Muscle of leg (tissue), 16 donors: ENCODE data around the gene MICAL2. TPM values are rescaled to one million over a fixed set of nuclear protein-coding genes. Genes with fewer than 3 reads are reported as not detected.
A peak's percentile ranks its signal among the peaks of the same experiment; 100 is the strongest.

Experiments
- DNase-seq: peaks from one replicate; pipeline ENCODE4 v3.0.0; 2013
- H3K27ac ChIP-seq: one replicate; pipeline ENCODE4 v1.5.1; 2013; ENCODE audit warnings: mild to moderate bottlenecking, low read length, control low read depth
- H3K27me3 ChIP-seq: one replicate; pipeline ENCODE4 v1.6.1; 2013; ENCODE audit warnings: low read length; ENCODE audit not compliant: control insufficient read depth, insufficient read depth
- H3K36me3 ChIP-seq: one replicate; pipeline ENCODE4 v1.6.1; 2013; ENCODE audit warnings: low read length; ENCODE audit not compliant: control insufficient read depth, insufficient read depth
- H3K4me1 ChIP-seq: one replicate; pipeline ENCODE4 v1.6.1; 2013; ENCODE audit warnings: low read length; ENCODE audit not compliant: control insufficient read depth, insufficient read depth
- H3K4me3 ChIP-seq: one replicate; pipeline ENCODE4 v1.5.1; 2013; ENCODE audit warnings: low read length, control low read depth
- H3K9me3 ChIP-seq: replicated peaks from 2 replicates; pipeline ENCODE4 v1.6.1; 2013; ENCODE audit warnings: low read depth, low read length; ENCODE audit not compliant: control insufficient read depth
- WGBS: methylation state at CpG from one replicate; pipeline ENCODE4 v1.1.5; 2013; ENCODE audit warnings: missing lambda C conversion rate; ENCODE audit not compliant: insufficient coverage; 5-methylcytosine and 5-hydroxymethylcytosine counted together
- long read RNA-seq, 11 donors: transcript quantifications; one replicate each; lab custom pipeline, GENCODE V29; 2026
- polyA plus RNA-seq, 8 donors: library from polyadenylated mRNA; unstranded; fragments of 120-200 nt; gene quantifications; one replicate each; pipeline versions ENCODE4 v1.2.1 to v1.2.3, GENCODE V29; 2013; ENCODE audit warnings: inconsistent platforms in 1 of 8, low replicate concordance in 1 of 8; ENCODE audit not compliant: insufficient read length in 8 of 8, insufficient read depth in 1 of 8
- total RNA-seq: library from RNA; stranded (reverse); fragments of 120-200 nt; gene quantifications from one replicate; pipeline ENCODE4 v1.2.4, GENCODE V29; 2013

Gene MICAL2, protein sequence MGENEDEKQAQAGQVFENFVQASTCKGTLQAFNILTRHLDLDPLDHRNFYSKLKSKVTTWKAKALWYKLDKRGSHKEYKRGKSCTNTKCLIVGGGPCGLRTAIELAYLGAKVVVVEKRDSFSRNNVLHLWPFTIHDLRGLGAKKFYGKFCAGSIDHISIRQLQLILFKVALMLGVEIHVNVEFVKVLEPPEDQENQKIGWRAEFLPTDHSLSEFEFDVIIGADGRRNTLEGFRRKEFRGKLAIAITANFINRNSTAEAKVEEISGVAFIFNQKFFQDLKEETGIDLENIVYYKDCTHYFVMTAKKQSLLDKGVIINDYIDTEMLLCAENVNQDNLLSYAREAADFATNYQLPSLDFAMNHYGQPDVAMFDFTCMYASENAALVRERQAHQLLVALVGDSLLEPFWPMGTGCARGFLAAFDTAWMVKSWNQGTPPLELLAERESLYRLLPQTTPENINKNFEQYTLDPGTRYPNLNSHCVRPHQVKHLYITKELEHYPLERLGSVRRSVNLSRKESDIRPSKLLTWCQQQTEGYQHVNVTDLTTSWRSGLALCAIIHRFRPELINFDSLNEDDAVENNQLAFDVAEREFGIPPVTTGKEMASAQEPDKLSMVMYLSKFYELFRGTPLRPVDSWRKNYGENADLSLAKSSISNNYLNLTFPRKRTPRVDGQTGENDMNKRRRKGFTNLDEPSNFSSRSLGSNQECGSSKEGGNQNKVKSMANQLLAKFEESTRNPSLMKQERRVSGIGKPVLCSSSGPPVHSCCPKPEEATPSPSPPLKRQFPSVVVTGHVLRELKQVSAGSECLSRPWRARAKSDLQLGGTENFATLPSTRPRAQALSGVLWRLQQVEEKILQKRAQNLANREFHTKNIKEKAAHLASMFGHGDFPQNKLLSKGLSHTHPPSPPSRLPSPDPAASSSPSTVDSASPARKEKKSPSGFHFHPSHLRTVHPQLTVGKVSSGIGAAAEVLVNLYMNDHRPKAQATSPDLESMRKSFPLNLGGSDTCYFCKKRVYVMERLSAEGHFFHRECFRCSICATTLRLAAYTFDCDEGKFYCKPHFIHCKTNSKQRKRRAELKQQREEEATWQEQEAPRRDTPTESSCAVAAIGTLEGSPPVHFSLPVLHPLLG
- 12.9 TPM for total RNA-seq
- polyA plus RNA-seq, result 10 to 100 TPM; 14.0 to 31.7 (median 23.1) TPM
- long read RNA-seq, donor 1, result 0 reads
- long read RNA-seq, donor 2, result 0 reads
- long read RNA-seq, donor 3, full-length matches to known transcripts, result 1 of 1 reads
- long read RNA-seq, donor 3, partial matches to known transcripts, result 0 of 1 reads
- long read RNA-seq, donor 3, other reads (novel, unspliced or antisense), result 0 of 1 reads
- long read RNA-seq, donor 4, result 0 reads
- long read RNA-seq, donor 5, result 0 reads
- long read RNA-seq, donor 6, result 0 reads
- long read RNA-seq, donor 7, result 0 reads
- long read RNA-seq, donor 8, result 0 reads
- long read RNA-seq, donor 9, result 0 reads
- long read RNA-seq, donor 10, result 0 reads
- long read RNA-seq, donor 11, result 0 reads

DNA sequence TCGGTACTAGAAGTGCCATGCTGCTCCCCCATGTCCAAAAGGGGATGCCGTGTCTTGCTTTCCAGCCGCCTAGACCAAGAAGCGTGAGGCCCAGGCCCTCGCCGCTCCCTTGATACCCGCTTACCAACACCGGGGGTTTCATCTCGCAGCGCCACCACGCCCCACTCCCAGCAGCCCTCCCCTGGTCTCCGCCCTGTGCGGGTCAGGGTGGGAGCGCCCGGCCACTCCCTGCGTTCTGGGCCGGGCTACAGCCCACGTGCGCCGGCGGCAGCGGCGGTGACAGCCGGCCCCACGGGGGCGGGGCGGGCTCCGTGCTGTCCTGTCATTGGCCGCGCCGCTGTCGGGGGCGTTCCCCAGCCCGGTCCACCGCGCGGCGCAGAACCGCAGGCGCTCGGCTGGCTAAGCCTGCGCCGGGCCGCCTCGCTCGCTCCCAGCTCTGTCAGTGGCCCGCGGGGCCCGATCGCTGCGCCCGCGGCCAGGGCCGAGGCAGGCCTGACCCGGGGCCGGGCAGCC is at the start of gene MICAL2:
MICAL2 (plus strand) TSS at position 390 of the 513 bp plus-strand sequence. CDS start 51,566 bp downstream, outside the sequence.
- Histone ChIP-seq H3K4me1 (peaks cover 20% of the 10 kb centered on the region), H3K27ac (no peak within 1 kb of the TSS), H3K9me3 (no peaks in the 10 kb centered on the region), H3K4me3 (peak within 1 kb of the TSS; percentile 51), H3K27me3 (peaks cover 2% of the 10 kb centered on the region), H3K36me3 (no peaks in the 10 kb centered on the region)
- peak; percentile 94 for DNase-seq
- WGBS, result under 1% methylated on average over 56 of the region's 56 CpGs

DNA sequence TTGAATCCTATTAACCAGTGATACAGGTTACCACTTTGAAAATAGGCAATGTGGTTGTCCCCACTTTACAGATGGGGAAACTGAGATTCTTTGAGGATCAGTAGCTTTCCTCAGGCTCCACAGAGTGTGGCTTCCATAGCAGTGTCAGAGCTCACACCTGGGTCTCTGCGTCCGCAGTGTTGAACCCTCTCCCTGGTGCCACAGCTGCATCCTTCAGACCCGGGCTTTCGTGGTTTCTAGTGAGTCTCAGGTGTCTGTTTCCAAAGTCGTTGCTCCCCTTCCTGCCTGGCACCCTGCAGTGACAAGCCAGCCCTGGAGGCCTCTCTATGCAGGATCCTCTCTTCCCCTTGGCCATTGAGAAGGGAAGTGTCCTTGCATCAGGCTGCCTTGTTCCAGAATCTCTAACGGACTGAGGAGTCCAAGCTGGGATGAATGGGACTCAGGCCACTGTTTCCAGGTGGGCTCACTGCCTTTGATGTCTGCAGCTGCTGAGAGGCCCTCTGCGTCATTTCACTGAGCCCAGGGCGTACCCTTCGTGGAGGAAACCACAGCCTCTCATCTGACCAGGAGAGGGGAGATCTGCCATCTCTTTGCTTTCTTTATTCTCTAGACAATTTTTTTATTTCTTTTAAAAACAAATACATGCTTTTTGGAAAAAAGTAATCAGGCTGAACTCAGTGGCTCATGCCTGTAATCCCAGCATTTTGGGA is 48.4 kb upstream of the MICAL2 start:
- no peak for DNase-seq

DNA sequence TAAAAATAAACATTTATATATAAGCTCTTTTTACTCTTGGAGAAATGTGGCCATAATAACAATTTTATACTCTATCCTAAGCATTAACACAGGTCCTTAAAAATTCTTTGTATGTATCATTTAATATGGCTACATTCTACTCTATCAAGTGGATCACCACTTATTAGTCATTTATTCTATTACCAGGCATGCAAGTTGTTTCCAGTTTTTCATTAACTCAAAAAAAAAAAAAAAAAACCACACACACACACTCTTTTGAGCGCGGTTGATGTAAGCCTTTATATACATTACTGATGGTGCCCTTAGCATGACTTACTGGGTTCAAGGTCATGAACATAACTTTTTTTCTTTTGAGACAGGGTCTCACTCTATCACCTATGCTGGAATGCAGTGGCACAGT is 47.1 kb upstream of the MICAL2 start:
- no peak overlapping the region for H3K4me3 ChIP-seq
- no peak for DNase-seq
- H3K27ac ChIP-seq, result no peak overlapping the region
- H3K4me1 ChIP-seq, result peaks cover 11% of the 10 kb centered on the region
- no peaks in the 10 kb centered on the region for H3K27me3 ChIP-seq
- no peaks in the 10 kb centered on the region for H3K9me3 ChIP-seq
- H3K36me3 ChIP-seq, result no peaks in the 10 kb centered on the region
- no CpG with 5 or more reads among the region's 2 CpGs for WGBS

More for the DNA sequence above, 48.4 kb upstream of the MICAL2 start:
- Histone ChIP-seq H3K4me1 (peaks cover 5% of the 10 kb centered on the region), H3K27ac (no peak overlapping the region), H3K9me3 (no peaks in the 10 kb centered on the region), H3K4me3 (no peak overlapping the region), H3K27me3 (no peaks in the 10 kb centered on the region), H3K36me3 (no peaks in the 10 kb centered on the region)
- 64% methylated on average over 6 of the region's 9 CpGs for WGBS

DNA sequence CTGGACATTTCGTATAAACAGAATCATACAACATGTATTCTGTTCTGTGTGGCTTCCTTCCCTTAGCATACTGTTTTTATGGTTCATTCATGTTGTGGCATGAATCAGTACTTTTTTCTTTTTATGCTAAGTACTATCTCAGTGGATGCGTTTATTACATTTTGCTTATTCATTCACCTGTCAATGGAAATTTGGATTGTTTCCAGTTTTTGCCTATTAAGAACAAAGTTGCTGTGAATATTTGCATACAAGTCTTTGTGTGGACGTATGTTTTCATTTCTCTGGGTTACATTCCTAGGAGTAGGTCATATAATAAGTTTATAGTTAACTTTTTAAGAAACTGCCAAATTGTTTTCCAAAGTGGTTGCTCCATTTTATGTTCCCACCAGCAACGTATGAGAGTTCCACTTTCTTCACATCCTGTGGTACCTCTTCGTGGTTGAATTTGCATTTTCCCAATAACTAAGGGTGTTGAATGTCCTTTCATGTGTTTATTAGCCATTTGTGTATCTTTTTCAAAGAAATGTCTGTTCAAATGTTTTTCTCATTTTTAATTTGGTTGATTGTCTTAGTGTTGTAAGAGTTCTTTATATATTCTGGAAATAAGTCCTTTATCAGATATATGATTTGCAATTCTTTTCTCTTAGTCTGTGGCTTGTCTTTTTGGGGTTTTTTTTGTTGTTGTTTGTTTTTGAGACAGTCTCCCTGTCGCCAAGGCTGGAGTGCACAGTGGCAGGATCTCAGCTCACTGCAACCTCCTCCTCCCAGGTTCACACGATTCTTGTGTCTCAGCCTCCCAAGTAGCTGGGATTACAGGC is 46.0 kb upstream of the MICAL2 start:
- no peaks in the 10 kb centered on the region for H3K9me3 ChIP-seq
- H3K27ac ChIP-seq, result no peak overlapping the region
- no peak overlapping the region for H3K4me3 ChIP-seq
- H3K27me3 ChIP-seq, result no peaks in the 10 kb centered on the region
- H3K36me3 ChIP-seq, result no peaks in the 10 kb centered on the region
- WGBS, result 100% methylated on average over 1 of the region's 7 CpGs
- DNase-seq, result no peak
- H3K4me1 ChIP-seq, result peaks cover 11% of the 10 kb centered on the region

DNA sequence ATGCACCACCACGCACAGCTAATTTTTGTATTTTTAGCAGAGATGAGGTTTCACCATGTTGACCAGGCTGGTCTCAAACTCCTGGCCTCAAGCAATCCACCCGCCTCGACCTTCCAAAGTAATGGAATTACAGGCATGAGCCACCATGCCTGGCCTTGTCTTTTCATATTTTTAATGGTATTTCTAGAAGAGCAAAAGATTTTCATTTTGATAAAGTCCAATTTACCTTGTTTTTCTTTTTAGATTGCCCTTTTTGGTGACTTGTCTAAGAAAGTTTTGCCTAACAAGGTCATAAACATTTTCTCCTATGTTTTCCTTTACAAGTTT is 45.5 kb upstream of the MICAL2 start:
- DNase-seq, result no peak
- Histone ChIP-seq H3K9me3 (no peaks in the 10 kb centered on the region), H3K4me1 (peaks cover 11% of the 10 kb centered on the region), H3K27me3 (no peaks in the 10 kb centered on the region), H3K36me3 (no peaks in the 10 kb centered on the region), H3K27ac (no peak overlapping the region), H3K4me3 (no peak overlapping the region)
- WGBS, result 100% methylated on average over 1 of the region's 3 CpGs

DNA sequence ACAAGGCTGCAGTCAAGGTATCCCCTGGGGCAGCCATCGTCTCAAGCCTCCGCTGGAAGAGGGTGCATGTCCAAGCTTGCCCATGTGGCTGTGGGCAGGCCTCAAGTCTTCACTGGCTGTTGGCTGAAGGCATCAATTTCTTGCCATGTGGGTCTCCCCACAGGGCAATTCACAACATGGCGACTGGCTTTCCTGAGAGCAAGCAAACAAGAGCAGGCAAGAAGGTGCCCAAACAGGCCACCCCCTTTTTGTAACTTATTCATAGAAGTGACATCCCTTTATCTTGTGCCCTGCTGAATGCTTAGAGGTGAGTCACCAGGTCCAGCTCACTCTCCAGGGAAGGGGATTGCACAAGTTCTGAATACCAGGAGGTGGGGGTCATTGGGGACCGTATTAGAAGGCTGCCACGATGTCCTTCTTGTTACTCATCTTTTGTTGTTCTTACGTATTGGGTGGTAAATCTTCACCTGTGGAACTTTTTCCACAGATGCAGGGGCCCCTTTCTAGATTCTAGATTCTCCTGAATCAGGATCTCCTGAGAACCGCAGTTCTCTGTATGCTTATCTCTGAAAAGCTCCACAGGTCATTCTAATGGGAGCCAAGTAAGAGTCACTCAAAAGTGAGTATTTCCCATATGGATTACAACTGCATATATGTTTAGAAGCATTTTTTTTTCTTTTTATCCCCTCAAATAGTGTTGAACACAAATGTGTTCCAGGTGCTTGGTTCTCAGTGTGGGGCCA is 44.2 kb upstream of the MICAL2 start:
- H3K9me3 ChIP-seq, result no peaks in the 10 kb centered on the region
- no peak overlapping the region for H3K27ac ChIP-seq
- WGBS, result 77% methylated on average over 3 of the region's 7 CpGs
- H3K4me1 ChIP-seq, result peaks cover 15% of the 10 kb centered on the region
- DNase-seq, result no peak
- H3K36me3 ChIP-seq, result no peaks in the 10 kb centered on the region
- no peak overlapping the region for H3K4me3 ChIP-seq
- H3K27me3 ChIP-seq, result no peaks in the 10 kb centered on the region

DNA sequence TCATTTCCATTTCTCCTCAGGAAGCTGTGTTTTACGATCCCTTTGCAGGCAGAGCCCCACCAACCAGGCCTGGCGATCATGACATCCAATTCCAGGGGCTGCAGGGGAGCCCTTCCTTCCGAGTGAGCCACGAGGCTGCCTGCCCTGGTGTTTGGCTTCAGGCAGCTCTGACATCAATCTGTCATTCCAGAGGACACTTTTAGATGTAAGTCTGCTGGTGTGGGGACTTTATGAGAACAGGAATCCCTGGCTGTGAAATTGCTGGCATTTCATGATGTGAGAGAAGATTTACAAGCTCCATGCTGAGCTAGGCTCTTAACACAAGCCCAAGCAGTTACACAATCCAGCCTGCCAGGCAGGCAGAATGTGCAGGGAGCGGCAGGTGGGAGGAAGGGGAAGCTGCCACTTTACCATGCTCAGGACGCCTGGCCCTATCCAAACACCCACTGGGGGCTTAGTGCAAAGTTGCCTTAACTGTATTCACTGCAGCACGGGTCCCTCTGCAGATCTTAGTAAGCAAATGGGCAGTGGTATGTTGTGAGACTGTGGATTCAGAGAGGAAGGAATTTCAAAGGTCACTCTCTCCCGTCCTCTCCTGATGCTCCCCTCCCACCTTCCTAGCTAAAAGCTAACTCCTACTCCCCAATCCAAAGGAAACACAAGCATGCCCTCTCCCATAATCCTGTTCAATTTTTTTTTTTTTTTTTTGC is 43.4 kb upstream of the MICAL2 start:
- H3K4me3 ChIP-seq, result no peak overlapping the region
- WGBS, result 21% methylated on average over 4 of the region's 8 CpGs
- no peaks in the 10 kb centered on the region for H3K9me3 ChIP-seq
- H3K27me3 ChIP-seq, result no peaks in the 10 kb centered on the region
- DNase-seq, result peak; percentile 63
- H3K36me3 ChIP-seq, result no peaks in the 10 kb centered on the region
- H3K27ac ChIP-seq, result no peak overlapping the region
- peaks cover 15% of the 10 kb centered on the region for H3K4me1 ChIP-seq
